B cell (primary cell): ENCODE data around the gene RHOA. TPM values are rescaled to one million over a fixed set of nuclear protein-coding genes. Genes with fewer than 3 reads are reported as not detected.

Source experiments
- ATAC-seq: fragments of 200-7000 bp; cut with Tn5 transposase; one replicate; pipeline ENCODE4 v1.10.0; 2021; ENCODE audit warnings: low read depth, mild to moderate bottlenecking, moderate number of reproducible peaks, moderate library complexity
- CTCF ChIA-PET: fragments of 350-600 bp; sonication (Branson Sonifier 250); formaldehyde crosslinking; loops from one replicate; lab custom pipeline; 2021; ENCODE audit warnings: antibody characterized with exemption, inconsistent platforms; lab: Charles Lee
- POLR2A ChIA-PET: fragments of 350-600 bp; sonication (Branson Sonifier 250); formaldehyde crosslinking; loops from one replicate; lab custom pipeline; 2021; ENCODE audit warnings: antibody characterized with exemption; lab: Charles Lee
- DNase-seq: peaks from one replicate; pipeline ENCODE4 v3.0.0; 2013
- H2AFZ ChIP-seq: 2 replicates; pipeline ENCODE4 v1.6.1; 2012; ENCODE audit warnings: mild to moderate bottlenecking, low read depth, low read length; ENCODE audit not compliant: insufficient read depth, poor library complexity, severe bottlenecking
- H3K27ac ChIP-seq, 2 donors: 1 replicate in 1 of 2; 2 replicates in 1 of 2; pipeline ENCODE4 v1.5.1; 2012 to 2013; ENCODE audit warnings: low read length in 2 of 2, mild to moderate bottlenecking in 2 of 2, moderate library complexity in 1 of 2
- H3K27me3 ChIP-seq, 4 experiments: fragments of 200-600 bp in 1 of 4; sonication (generic) in 1 of 4; replicated peaks in 1 of 4; 1 replicate in 2 of 4; 2 replicates in 2 of 4; pipeline versions ENCODE4 v1.6.1 to v1.7.0; 2013 to 2016; ENCODE audit warnings: low read length in 3 of 4, mild to moderate bottlenecking in 2 of 4, mixed read lengths in 1 of 4, moderate library complexity in 1 of 4; ENCODE audit not compliant: insufficient read depth in 4 of 4, control insufficient read depth in 3 of 4; ENCODE audit errors: control extremely low read depth in 1 of 4
- H3K36me3 ChIP-seq, 2 experiments: replicated peaks in 1 of 2; 1 replicate in 1 of 2; 2 replicates in 1 of 2; pipeline versions ENCODE4 v1.6.1 to v1.7.1; 2013; ENCODE audit warnings: low read length in 1 of 2; ENCODE audit not compliant: insufficient read depth in 2 of 2, control insufficient read depth in 1 of 2; ENCODE audit errors: control extremely low read depth in 1 of 2, extremely low read depth in 1 of 2
- H3K4me1 ChIP-seq, 2 donors: fragments of 200-600 bp in 1 of 2; sonication (generic) in 1 of 2; 1 replicate in 1 of 2; 2 replicates in 1 of 2; pipeline versions ENCODE4 v1.5.1 to v1.6.1; 2013 to 2017; ENCODE audit warnings: low read length in 2 of 2; ENCODE audit not compliant: control insufficient read depth in 2 of 2, insufficient read depth in 2 of 2
- H3K4me2 ChIP-seq: replicated peaks from 2 replicates; pipeline ENCODE3; 2012; ENCODE audit warnings: mild to moderate bottlenecking, low read depth, low read length; ENCODE audit not compliant: poor library complexity, severe bottlenecking
- H3K4me3 ChIP-seq, 5 experiments: fragments of 200-600 bp in 1 of 5; sonication (generic) in 1 of 5; 1 replicate in 3 of 5; 2 replicates in 2 of 5; pipeline versions ENCODE4 v1.5.1 to v1.7.0; 2011 to 2016; ENCODE audit warnings: low read length in 4 of 5, mild to moderate bottlenecking in 4 of 5, low read depth in 2 of 5, control low read depth in 1 of 5, moderate library complexity in 1 of 5; ENCODE audit not compliant: insufficient read depth in 1 of 5; ENCODE audit errors: control extremely low read depth in 1 of 5, extremely low read depth in 1 of 5
- H3K79me2 ChIP-seq: fragments of 200-600 bp; sonication (generic); one replicate; pipeline ENCODE4 v1.6.0; 2016; ENCODE audit warnings: low read length; ENCODE audit not compliant: control insufficient read depth, insufficient read depth
- H3K9ac ChIP-seq: fragments of 200-600 bp; sonication (generic); 2 replicates; pipeline ENCODE4 v1.6.1; 2017; ENCODE audit warnings: mild to moderate bottlenecking, low read length, moderate library complexity
- H3K9me3 ChIP-seq, 3 donors: one replicate each; pipeline versions ENCODE4 v1.6.1 to v1.7.1; 2013; ENCODE audit warnings: low read length in 2 of 3; ENCODE audit not compliant: control insufficient read depth in 2 of 3, insufficient read depth in 1 of 3; ENCODE audit errors: control extremely low read depth in 1 of 3
- H4K20me1 ChIP-seq: 2 replicates; pipeline ENCODE4 v1.6.0; 2012; ENCODE audit warnings: mild to moderate bottlenecking, low read length; ENCODE audit not compliant: insufficient read depth, control insufficient read depth, poor library complexity, severe bottlenecking
- H3K27ac Mint-ChIP-seq: one replicate; pipeline ENCODE4 v1.8.0; 2021; ENCODE audit warnings: mixed read lengths
- H3K27me3 Mint-ChIP-seq: one replicate; pipeline ENCODE4 v1.8.0; 2021; ENCODE audit warnings: mixed read lengths
- H3K4me1 Mint-ChIP-seq: one replicate; pipeline ENCODE4 v1.8.0; 2021; ENCODE audit warnings: mixed read lengths
- H3K4me3 Mint-ChIP-seq: one replicate; pipeline ENCODE4 v1.8.0; 2021; ENCODE audit warnings: mixed read lengths
- H3K9me3 Mint-ChIP-seq: one replicate; pipeline ENCODE4 v1.8.0; 2022; ENCODE audit warnings: mixed read lengths; ENCODE audit not compliant: insufficient read depth
- EZH2 ChIP-seq: IDR thresholded peaks from 2 replicates; pipeline ENCODE4 v1.6.1; 2012; ENCODE audit warnings: borderline replicate concordance, low read depth, mild to moderate bottlenecking, moderate library complexity, low read length; ENCODE audit not compliant: insufficient read depth, poor library complexity, severe bottlenecking
- WGBS: methylation state at CpG from one replicate; pipeline ENCODE4 v1.1.5; 2013; ENCODE audit warnings: missing lambda C conversion rate; ENCODE audit not compliant: insufficient coverage; 5-methylcytosine and 5-hydroxymethylcytosine counted together
- intact Hi-C: fragments of 100-400 bp; cut with micrococcal nuclease; formaldehyde crosslinking; loops from one replicate; pipeline ENCODE4 v1.10.0; 2022
- polyA plus RNA-seq: library from polyadenylated mRNA; depleted of rRNA; stranded (reverse); fragments of >200 nt; gene quantifications from 2 replicates; pipeline ENCODE4 v1.2.3, GENCODE V29; 2012
- total RNA-seq, 2 donors: library from RNA; stranded (reverse); fragments of 120-200 nt in 1 of 2; gene quantifications; 1 replicate in 1 of 2; 2 replicates in 1 of 2; pipeline versions ENCODE4 v1.2.3 to v1.2.4, GENCODE V29; 2013 to 2022
- TF ChIP-seq, protein P1 (sequence below): fragments of 200-600 bp; IDR thresholded peaks from one replicate; pipeline ENCODE4 v1.8.0; 2022; ENCODE audit warnings: antibody characterized with exemption, mild to moderate bottlenecking

Gene RHOA
- total and polyA plus RNA-seq, 2 donors (not counting 1 experiment from before 2014, with no cell fraction given), result 244 to 298 TPM

DNA sequence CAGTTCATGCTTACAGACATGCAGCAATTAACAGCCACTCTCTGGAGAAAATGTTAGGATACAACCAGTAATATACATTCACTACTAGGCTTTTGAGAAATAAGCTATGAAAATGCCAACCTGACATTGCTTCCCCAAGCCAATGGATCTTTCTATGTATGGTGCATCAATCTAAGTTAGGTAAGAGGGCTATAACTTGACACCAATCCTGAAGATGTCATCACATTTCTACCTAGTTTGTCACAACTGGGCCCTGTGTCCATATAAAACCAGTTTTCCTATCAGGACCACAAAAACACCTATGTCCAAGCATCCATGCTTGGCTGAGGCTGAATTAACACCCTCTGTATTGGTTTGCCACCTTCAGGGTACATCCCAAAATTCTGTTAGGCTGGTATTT is 39.8 kb downstream of the RHOA start:
- Histone ChIP-seq H3K4me1 (peaks cover 0 to 1% of the 10 kb centered on the region in 2 donors), H3K36me3 (peaks cover 2 to 66% of the 10 kb centered on the region in 2 experiments), H2AFZ (no peak overlapping the region), H3K9ac (no peak overlapping the region), H3K4me2 (no peak overlapping the region), H3K4me3 (no peak overlapping the region), H3K9me3 (peaks cover 0 to 1% (median 0%) of the 10 kb centered on the region in 3 donors), H4K20me1 (peaks cover 86% of the 10 kb centered on the region), H3K79me2 (peaks cover 99% of the 10 kb centered on the region), H3K27ac (no peak overlapping the region), H3K27me3 (no peaks in the 10 kb centered on the region)
- Mint-ChIP-seq H3K4me1 (peaks cover 17% of the 10 kb centered on the region), H3K4me3 (no peak overlapping the region), H3K27me3 (no peaks in the 10 kb centered on the region), H3K27ac (no peak overlapping the region), H3K9me3 (no peaks in the 10 kb centered on the region)
- ChIA-PET CTCF (no interaction called here), POLR2A (no interaction called here)
- ATAC-seq (no peak), DNase-seq (no peak)
- intact Hi-C loops, result no loop called here
- TF ChIP-seq EZH2, result no peak
- TF ChIP-seq, protein P1, sequence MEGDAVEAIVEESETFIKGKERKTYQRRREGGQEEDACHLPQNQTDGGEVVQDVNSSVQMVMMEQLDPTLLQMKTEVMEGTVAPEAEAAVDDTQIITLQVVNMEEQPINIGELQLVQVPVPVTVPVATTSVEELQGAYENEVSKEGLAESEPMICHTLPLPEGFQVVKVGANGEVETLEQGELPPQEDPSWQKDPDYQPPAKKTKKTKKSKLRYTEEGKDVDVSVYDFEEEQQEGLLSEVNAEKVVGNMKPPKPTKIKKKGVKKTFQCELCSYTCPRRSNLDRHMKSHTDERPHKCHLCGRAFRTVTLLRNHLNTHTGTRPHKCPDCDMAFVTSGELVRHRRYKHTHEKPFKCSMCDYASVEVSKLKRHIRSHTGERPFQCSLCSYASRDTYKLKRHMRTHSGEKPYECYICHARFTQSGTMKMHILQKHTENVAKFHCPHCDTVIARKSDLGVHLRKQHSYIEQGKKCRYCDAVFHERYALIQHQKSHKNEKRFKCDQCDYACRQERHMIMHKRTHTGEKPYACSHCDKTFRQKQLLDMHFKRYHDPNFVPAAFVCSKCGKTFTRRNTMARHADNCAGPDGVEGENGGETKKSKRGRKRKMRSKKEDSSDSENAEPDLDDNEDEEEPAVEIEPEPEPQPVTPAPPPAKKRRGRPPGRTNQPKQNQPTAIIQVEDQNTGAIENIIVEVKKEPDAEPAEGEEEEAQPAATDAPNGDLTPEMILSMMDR, result no peak

DNA sequence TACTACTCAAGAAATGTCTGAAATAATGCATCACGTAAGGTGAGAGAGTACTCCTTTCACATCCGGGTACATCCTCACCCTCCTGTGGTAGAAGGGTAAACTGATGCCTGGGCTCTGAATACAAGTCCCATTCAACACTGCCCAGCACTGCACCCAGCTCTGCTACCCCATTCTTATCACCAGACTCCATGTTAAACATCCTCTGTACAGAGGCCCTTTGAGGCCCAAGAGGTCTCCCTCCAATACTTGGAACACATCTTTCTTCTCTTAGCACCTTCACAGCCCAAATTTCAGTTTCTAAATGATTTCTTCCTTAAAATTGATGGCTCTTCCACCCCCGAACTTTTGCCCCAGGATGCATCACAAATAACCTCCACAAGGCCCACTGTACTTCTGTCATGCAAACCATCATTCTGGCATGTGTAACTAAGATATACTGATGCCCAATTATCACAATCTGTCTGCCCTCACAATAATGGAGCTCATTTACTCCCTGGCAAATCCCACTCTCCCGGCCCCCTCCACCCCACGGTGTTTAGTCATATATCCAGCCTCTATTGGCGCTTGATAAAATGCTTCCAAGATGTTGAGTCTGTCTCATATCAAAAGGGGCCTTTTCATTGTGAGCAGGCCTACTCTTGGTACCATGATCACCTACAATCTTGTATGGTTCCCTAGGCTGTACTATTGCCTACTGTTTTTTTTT is 41.0 kb downstream of the RHOA start:
- Histone ChIP-seq H3K36me3 (peaks cover 2 to 77% of the 10 kb centered on the region in 2 experiments), H4K20me1 (peaks cover 79% of the 10 kb centered on the region), H3K9ac (no peak overlapping the region), H3K9me3 (no peaks in the 10 kb centered on the region), H3K4me2 (no peak overlapping the region), H3K27me3 (no peaks in the 10 kb centered on the region), H3K4me1 (no peaks in the 10 kb centered on the region), H3K27ac (peak overlapping the region in 1 of 2 donors; percentile 17), H3K4me3 (no peak overlapping the region), H2AFZ (no peak overlapping the region), H3K79me2 (peaks cover 99% of the 10 kb centered on the region)
- Mint-ChIP-seq H3K27me3 (no peaks in the 10 kb centered on the region), H3K4me3 (no peak overlapping the region), H3K9me3 (no peaks in the 10 kb centered on the region), H3K27ac (peak overlapping the region; percentile 53), H3K4me1 (peaks cover 14% of the 10 kb centered on the region)
- ChIA-PET CTCF (no interaction called here), POLR2A (no interaction called here)
- intact Hi-C loops, result no loop called here
- WGBS, result 94% methylated on average over 6 of the region's 6 CpGs
- no peak for ATAC-seq
- no peak for DNase-seq
- TF ChIP-seq, protein P1, result no peak
- no peak for TF ChIP-seq EZH2
